AG04450 (cell line): Measurements from ENCODE around the gene GMDS. TPM values are rescaled to one million over a fixed set of nuclear protein-coding genes. Genes with fewer than 3 reads are reported as not detected.

Source experiments
- CTCF ChIA-PET: fragments of 300-600, 350-600 bp; formaldehyde crosslinking; extraction: SDS; loops from one replicate; lab custom pipeline; 2022; ENCODE audit warnings: antibody characterized with exemption, inconsistent platforms; lab: Charles Lee
- POLR2A ChIA-PET: fragments of 350-600 bp; formaldehyde crosslinking; extraction: SDS; loops from one replicate; lab custom pipeline; 2021; ENCODE audit warnings: antibody characterized with exemption, inconsistent platforms; lab: Yijun Ruan, JAX
- DNase-seq: peaks from one replicate; pipeline ENCODE4 v3.0.0-alpha.2; 2011; ENCODE audit warnings: low read depth, low spot score
- H3K27ac ChIP-seq: one replicate; pipeline ENCODE4 v1.5.1; 2012; ENCODE audit warnings: low read depth, low read length, control low read depth
- H3K27me3 ChIP-seq: one replicate; pipeline ENCODE4 v1.6.0; 2012; ENCODE audit warnings: low read length; ENCODE audit not compliant: control insufficient read depth, insufficient read depth
- H3K4me3 ChIP-seq: 2 replicates; pipeline ENCODE4 v1.5.1; 2011; ENCODE audit warnings: mild to moderate bottlenecking, low read depth, low read length, control low read depth
- H3K9me3 ChIP-seq: 2 replicates; pipeline ENCODE4 v1.5.1; 2012; ENCODE audit warnings: low read length; ENCODE audit not compliant: control insufficient read depth, insufficient read depth
- polyA plus RNA-seq: library from polyadenylated mRNA; depleted of rRNA; stranded (reverse); fragments of >200 nt; gene quantifications from 2 replicates; pipeline ENCODE4 v1.2.3, GENCODE V29; 2011
- TF ChIP-seq, protein P1 (sequence below): IDR thresholded peaks from 2 replicates; pipeline ENCODE4 v1.5.1; 2011; ENCODE audit warnings: low read depth, low read length, control low read depth, inconsistent platforms

GMDS gene
- polyA plus RNA-seq, 1 experiment = 26.4 TPM

GRCh38 chr6:2263896-2264295 is 18.5 kb upstream of the GMDS start:
- ChIA-PET CTCF (interaction anchor here (1.1 kb wide), 1 partner anchor 185 kb away, joined by 3 read pairs; no protein-coding TSS in a partner anchor), POLR2A (no interaction called here)
- Histone ChIP-seq H3K27me3 (no peaks in the 10 kb centered on the region), H3K9me3 (no peaks in the 10 kb centered on the region; the same call in 1 of the 2 replicates), H3K4me3 (no peak overlapping the region), H3K27ac (no peak overlapping the region)
- TF ChIP-seq, protein P1, sequence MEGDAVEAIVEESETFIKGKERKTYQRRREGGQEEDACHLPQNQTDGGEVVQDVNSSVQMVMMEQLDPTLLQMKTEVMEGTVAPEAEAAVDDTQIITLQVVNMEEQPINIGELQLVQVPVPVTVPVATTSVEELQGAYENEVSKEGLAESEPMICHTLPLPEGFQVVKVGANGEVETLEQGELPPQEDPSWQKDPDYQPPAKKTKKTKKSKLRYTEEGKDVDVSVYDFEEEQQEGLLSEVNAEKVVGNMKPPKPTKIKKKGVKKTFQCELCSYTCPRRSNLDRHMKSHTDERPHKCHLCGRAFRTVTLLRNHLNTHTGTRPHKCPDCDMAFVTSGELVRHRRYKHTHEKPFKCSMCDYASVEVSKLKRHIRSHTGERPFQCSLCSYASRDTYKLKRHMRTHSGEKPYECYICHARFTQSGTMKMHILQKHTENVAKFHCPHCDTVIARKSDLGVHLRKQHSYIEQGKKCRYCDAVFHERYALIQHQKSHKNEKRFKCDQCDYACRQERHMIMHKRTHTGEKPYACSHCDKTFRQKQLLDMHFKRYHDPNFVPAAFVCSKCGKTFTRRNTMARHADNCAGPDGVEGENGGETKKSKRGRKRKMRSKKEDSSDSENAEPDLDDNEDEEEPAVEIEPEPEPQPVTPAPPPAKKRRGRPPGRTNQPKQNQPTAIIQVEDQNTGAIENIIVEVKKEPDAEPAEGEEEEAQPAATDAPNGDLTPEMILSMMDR = no peak
- no peak for DNase-seq

DNA sequence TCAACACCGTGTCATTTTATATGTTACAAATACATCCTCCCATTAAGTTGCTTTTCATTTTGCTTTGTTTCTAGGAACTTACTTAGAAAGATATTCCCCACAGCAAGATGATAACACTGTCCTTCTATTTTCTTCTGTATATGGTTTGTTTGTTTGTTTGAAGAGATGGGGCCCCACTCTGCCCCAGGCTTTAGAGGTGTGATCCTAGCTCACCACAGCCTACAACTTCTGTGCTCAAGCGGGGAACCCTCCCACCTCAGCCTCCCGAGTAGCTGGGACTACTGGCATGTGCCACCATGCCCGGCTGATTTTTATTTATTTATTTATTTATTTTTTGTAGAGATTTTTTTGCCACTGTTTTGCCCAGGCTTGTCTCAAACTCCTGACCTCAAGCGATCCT is 14.2 kb upstream of the GMDS start:
- TF ChIP-seq, protein P1 = no peak
- no peak for DNase-seq
- H3K27me3 ChIP-seq = no peaks in the 10 kb centered on the region
- no peak overlapping the region for H3K4me3 ChIP-seq
- H3K27ac ChIP-seq = no peak overlapping the region
- H3K9me3 ChIP-seq = peaks cover 4% of the 10 kb centered on the region; the same call in 1 of the 2 replicates
- ChIA-PET CTCF (interaction anchor here (0.6 kb wide), 3 partner anchors 63 to 453 kb away, joined by 3 read pairs; no protein-coding TSS in a partner anchor), POLR2A (no interaction called here)

DNA sequence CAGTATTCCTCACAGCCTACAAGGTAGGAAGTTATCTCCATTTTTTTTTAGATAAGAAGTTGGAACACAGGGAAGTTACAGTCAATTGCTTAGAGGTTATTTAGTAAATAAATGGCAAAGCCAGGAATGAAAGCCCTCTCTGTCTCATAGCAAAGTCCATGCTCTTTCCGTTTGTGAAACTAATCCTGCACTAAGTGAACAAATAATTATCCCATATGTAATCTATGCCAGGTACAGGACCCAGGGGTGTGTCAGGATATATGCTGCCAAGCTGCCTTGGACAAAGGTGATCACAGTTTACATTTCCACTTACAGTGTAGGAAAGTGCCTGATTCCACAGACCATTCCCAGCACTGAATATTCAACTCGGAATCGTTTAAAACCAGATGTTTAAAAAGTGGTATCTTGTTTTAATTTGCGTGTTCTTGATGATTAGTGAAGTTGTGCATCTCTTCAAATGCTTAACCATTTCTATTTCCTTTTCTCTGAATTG is 13.6 kb upstream of the GMDS start:
- POLR2A ChIA-PET = no interaction called here
- H3K27me3 ChIP-seq = no peaks in the 10 kb centered on the region
- DNase-seq = no peak
- TF ChIP-seq, protein P1 = no peak
- H3K4me3 ChIP-seq = no peak overlapping the region
- CTCF ChIA-PET = no interaction called here
- H3K9me3 ChIP-seq = peaks cover 8% of the 10 kb centered on the region; the same call in 1 of the 2 replicates
- no peak overlapping the region for H3K27ac ChIP-seq

DNA sequence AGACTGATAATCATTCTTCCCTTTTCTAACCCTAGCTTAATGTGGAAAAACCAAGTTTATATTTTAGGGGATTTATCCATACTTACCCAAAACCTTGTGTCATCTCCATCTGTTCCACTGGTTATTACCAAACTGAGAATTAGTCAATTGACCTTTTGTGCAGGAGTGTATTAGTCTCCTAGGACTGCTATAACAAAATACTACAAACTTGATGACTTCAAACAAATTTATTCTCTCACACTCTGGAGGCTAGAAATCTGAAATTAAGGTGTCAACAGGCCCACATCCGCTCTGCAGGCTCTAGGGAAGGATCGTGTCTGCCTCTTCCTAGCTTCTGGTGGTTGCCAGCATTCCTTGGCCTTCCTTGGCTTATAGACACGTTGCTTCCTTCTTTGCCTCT is 12.7 kb upstream of the GMDS start:
- TF ChIP-seq, protein P1 = no peak
- Histone ChIP-seq H3K4me3 (no peak overlapping the region), H3K27me3 (no peaks in the 10 kb centered on the region), H3K9me3 (peaks cover 8% of the 10 kb centered on the region; the same call in 1 of the 2 replicates), H3K27ac (no peak overlapping the region)
- ChIA-PET POLR2A (no interaction called here), CTCF (no interaction called here)
- no peak for DNase-seq

DNA sequence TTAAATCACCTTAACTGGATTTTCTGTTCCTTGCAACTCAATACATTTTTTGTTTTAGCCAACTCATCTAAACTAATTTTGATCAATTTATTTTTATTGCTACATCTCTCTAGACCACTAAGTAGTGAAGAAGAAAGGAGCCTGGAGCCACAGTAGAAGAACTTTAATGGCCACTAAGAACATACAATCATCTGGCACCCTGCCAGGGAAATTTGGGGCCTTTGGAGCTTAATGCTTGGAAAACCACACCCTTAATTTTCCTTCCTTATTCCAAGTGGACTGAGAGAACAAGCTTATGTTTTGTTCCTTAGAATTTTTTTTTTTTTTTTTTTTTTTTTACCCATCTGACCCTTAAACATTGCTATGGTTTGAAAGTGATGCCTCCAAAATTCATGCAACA is 12.0 kb upstream of the GMDS start:
- Histone ChIP-seq H3K27me3 (no peaks in the 10 kb centered on the region), H3K9me3 (peaks cover 8% of the 10 kb centered on the region; the same call in 1 of the 2 replicates), H3K4me3 (no peak overlapping the region), H3K27ac (no peak overlapping the region)
- TF ChIP-seq, protein P1 = no peak
- DNase-seq = no peak
- POLR2A ChIA-PET = no interaction called here
- CTCF ChIA-PET = no interaction called here
